Type B pancreatic cell (in vitro differentiated cells): ENCODE data around the gene PDE6G. TPM values are rescaled to one million over a fixed set of nuclear protein-coding genes. Genes with fewer than 3 reads are reported as not detected.
"Not testable (repeated sequence)": the region's sequence is repeated elsewhere in the genome, so short reads cannot be mapped to it uniquely, and the experiment has no call there.

Experiments used
- DNase-seq: peaks from one replicate; pipeline ENCODE4 v3.0.0; 2021; ENCODE audit warnings: mixed read lengths; ENCODE audit not compliant: unreplicated experiment; ENCODE audit errors: extremely low spot score
- H3K27ac Mint-ChIP-seq: 2 replicates; pipeline ENCODE4 v1.8.0; 2021; ENCODE audit warnings: mild to moderate bottlenecking, mixed read lengths
- H3K27me3 Mint-ChIP-seq: 2 replicates; pipeline ENCODE4 v1.8.0; 2021; ENCODE audit warnings: mixed read lengths
- H3K36me3 Mint-ChIP-seq: 2 replicates; pipeline ENCODE4 v1.8.0; 2021; ENCODE audit warnings: mixed read lengths
- H3K4me1 Mint-ChIP-seq: one replicate; pipeline ENCODE4 v1.8.0; 2021; ENCODE audit warnings: mixed read lengths; ENCODE audit not compliant: unreplicated experiment
- H3K4me3 Mint-ChIP-seq: 2 replicates; pipeline ENCODE4 v1.8.0; 2021; ENCODE audit warnings: mild to moderate bottlenecking, mixed read lengths
- H3K9me3 Mint-ChIP-seq: 2 replicates; pipeline ENCODE4 v1.8.0; 2021; ENCODE audit warnings: mixed read lengths
- total RNA-seq: library from RNA; stranded (reverse); gene quantifications from 2 replicates; pipeline ENCODE4 v1.2.1, GENCODE V29; 2021; ENCODE audit warnings: low replicate concordance
- TF ChIP-seq, protein P1 (sequence below): fragments of 200-600 bp; sonication (generic); conservative IDR thresholded peaks from 2 replicates; pipeline ENCODE4 v1.5.0; 2021; ENCODE audit warnings: antibody characterized with exemption, mild to moderate bottlenecking

PDE6G gene
- total RNA-seq, 1 donor from 2014 or later = 0.97 TPM

GRCh38 chr17:81681672-81682071 is 25.3 kb upstream of the PDE6G start:
- peaks cover 4% of the 10 kb centered on the region for H3K36me3 Mint-ChIP-seq
- H3K27me3 Mint-ChIP-seq = no peaks in the 10 kb centered on the region
- TF ChIP-seq, protein P1, sequence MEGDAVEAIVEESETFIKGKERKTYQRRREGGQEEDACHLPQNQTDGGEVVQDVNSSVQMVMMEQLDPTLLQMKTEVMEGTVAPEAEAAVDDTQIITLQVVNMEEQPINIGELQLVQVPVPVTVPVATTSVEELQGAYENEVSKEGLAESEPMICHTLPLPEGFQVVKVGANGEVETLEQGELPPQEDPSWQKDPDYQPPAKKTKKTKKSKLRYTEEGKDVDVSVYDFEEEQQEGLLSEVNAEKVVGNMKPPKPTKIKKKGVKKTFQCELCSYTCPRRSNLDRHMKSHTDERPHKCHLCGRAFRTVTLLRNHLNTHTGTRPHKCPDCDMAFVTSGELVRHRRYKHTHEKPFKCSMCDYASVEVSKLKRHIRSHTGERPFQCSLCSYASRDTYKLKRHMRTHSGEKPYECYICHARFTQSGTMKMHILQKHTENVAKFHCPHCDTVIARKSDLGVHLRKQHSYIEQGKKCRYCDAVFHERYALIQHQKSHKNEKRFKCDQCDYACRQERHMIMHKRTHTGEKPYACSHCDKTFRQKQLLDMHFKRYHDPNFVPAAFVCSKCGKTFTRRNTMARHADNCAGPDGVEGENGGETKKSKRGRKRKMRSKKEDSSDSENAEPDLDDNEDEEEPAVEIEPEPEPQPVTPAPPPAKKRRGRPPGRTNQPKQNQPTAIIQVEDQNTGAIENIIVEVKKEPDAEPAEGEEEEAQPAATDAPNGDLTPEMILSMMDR = no peak
- no peak for DNase-seq
- peaks cover 14% of the 10 kb centered on the region for H3K4me1 Mint-ChIP-seq
- H3K27ac Mint-ChIP-seq = no peak overlapping the region
- H3K9me3 Mint-ChIP-seq = no peaks in the 10 kb centered on the region
- no peak overlapping the region for H3K4me3 Mint-ChIP-seq

DNA sequence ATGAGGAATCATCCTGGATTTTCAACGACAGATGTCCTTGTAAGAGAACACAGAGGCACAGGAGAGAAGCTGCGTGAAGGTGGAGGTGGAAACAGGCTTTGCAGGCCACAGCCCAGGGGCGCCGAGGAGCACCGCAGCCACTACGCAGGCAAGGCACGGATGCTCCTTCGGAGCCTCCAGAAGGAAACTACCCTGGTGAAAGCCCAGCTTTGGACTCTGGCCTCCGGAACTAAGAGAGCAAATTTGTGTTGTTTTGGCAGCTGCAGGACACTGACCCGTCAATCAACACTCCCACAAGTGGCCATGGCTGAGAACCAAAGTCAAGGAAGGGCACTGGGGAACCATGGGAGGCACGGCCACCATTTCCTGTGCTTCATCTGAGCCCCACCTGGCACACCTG is 23.8 kb upstream of the PDE6G start:
- TF ChIP-seq, protein P1 = no peak
- no peaks in the 10 kb centered on the region for H3K27me3 Mint-ChIP-seq
- DNase-seq = no peak
- H3K4me1 Mint-ChIP-seq = peaks cover 22% of the 10 kb centered on the region
- peaks cover 4% of the 10 kb centered on the region for H3K36me3 Mint-ChIP-seq
- H3K27ac Mint-ChIP-seq = no peak overlapping the region
- no peaks in the 10 kb centered on the region for H3K9me3 Mint-ChIP-seq
- H3K4me3 Mint-ChIP-seq = peak overlapping the region; percentile 32

GRCh38 chr17:81676906-81677305 is 20.6 kb upstream of the PDE6G start:
- TF ChIP-seq, protein P1 = no peak
- Mint-ChIP-seq H3K36me3 (no peaks in the 10 kb centered on the region), H3K4me3 (no peak overlapping the region), H3K27me3 (no peaks in the 10 kb centered on the region), H3K4me1 (peaks cover 8% of the 10 kb centered on the region), H3K27ac (no peak overlapping the region), H3K9me3 (no peaks in the 10 kb centered on the region)
- DNase-seq = no peak

DNA sequence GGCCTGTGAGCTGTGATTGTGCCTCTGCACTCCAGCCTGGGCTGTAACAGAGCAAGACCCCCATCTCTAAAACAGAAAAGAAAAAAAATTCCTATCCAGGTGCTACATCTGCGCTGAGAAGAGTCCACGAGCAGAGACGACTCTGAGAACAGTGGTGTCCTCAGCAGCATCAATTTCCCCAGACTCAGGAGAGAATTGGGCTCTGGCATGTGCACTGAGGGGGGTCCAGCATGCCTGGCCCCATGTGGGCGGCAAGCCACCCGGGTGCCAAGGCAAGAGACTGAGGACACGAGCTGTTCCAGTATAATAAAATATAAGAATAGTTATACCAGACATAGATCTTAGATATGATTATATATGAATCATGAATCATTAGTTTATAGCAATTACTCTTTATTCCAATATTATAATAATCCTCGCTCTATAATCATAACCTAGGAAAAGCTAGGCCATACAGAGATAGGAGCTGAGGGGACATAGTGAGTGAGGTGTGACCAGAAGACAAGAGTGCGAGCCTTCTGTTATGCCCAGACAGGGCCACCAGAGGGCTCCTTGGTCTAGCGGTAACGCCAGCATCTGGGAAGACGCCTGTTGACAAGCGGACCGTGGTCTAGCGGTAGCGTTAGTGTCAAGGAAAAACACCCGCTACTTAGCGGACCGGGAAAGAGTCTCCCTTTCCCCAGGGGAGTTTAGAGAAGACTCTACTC is 19.3 kb upstream of the PDE6G start:
- TF ChIP-seq, protein P1 = peak; percentile 75
- H3K27ac Mint-ChIP-seq, H3K27me3 Mint-ChIP-seq, DNase-seq, H3K4me1 Mint-ChIP-seq, H3K36me3 Mint-ChIP-seq, H3K9me3 Mint-ChIP-seq, H3K4me3 Mint-ChIP-seq: not testable (repeated sequence)

DNA sequence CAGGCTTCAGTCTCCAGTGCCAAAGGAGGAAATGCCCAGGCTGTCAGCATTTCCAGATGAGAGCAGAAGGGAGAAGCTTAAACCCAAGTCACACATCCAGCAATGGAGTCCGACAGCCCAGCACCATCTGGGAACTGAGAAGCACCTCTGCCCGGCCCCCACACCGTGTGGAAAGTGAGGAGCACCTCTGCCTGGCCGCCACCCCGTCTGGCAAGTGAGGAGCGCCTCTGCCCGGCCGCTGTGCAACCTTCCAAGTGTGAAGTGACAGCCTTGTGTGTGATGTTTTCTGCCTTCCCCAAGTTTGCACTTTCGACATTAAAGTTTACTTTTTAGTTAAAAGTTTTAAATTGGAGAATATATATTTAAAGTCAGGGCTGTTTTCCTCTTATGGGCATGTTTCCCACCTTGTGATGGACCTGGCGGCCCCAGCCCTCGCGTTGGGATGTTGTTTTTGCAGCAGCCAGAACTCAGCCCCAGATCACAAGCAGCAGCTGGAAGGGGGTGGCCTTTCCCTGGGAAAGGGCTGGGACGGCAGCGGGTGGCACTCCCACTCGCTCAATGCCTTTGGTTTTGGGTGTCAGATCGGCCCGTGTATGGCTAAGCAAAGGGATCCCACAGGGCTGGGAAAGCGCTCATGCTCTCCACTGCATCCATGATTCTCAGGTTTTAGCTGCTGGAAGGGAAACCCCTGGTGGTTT is 17.4 kb upstream of the PDE6G start:
- no peak overlapping the region for H3K27ac Mint-ChIP-seq
- no peaks in the 10 kb centered on the region for H3K36me3 Mint-ChIP-seq
- H3K27me3 Mint-ChIP-seq = no peaks in the 10 kb centered on the region
- TF ChIP-seq, protein P1 = no peak
- no peak overlapping the region for H3K4me3 Mint-ChIP-seq
- peaks cover 8% of the 10 kb centered on the region for H3K4me1 Mint-ChIP-seq
- no peaks in the 10 kb centered on the region for H3K9me3 Mint-ChIP-seq
- DNase-seq = no peak
